GM12878 (cell line): Measurements from ENCODE around the gene TDRD7. TPM values are rescaled to one million over a fixed set of nuclear protein-coding genes. Genes with fewer than 3 reads are reported as not detected.

Source experiments
- BRCA1 ChIP-seq: IDR thresholded peaks from 2 replicates; pipeline ENCODE4 v1.6.1; 2011; ENCODE audit warnings: low read depth, low read length, improper control_type of control experiment
- ESRRA ChIP-seq: IDR thresholded peaks from 2 replicates; pipeline ENCODE4 v1.6.1; 2012; ENCODE audit warnings: mild to moderate bottlenecking, low read length, improper control_type of control experiment
- FOS ChIP-seq: IDR thresholded peaks from 3 replicates; pipeline ENCODE4 v1.6.1; 2011; ENCODE audit warnings: borderline replicate concordance; ENCODE audit not compliant: insufficient read length; ENCODE audit errors: extremely low read depth
- MEF2A ChIP-seq: IDR thresholded peaks from 2 replicates; pipeline ENCODE4 v1.6.1; 2011; ENCODE audit warnings: low read depth, mild to moderate bottlenecking, low read length, moderate library complexity; ENCODE audit not compliant: insufficient read depth
- PAX5 ChIP-seq: IDR thresholded peaks from 2 replicates; pipeline ENCODE4 v1.6.1; 2011; ENCODE audit warnings: low read depth, low read length, borderline replicate concordance
- PML ChIP-seq: IDR thresholded peaks from 2 replicates; pipeline ENCODE4 v1.6.1; 2012; ENCODE audit warnings: low read length, inconsistent platforms
- REST ChIP-seq: IDR thresholded peaks from 2 replicates; pipeline ENCODE4 v1.6.1; 2012; ENCODE audit warnings: mild to moderate bottlenecking, low read depth, low read length
- SRF ChIP-seq, 2 experiments: IDR thresholded peaks; 2 replicates each; pipeline ENCODE4 v1.6.1; 2011; ENCODE audit warnings: low read depth in 2 of 2, low read length in 2 of 2, mild to moderate bottlenecking in 1 of 2, moderate library complexity in 1 of 2
- TCF12 ChIP-seq: IDR thresholded peaks from 2 replicates; pipeline ENCODE4 v1.6.1; 2011; ENCODE audit warnings: low read depth, mild to moderate bottlenecking, low read length
- polyA plus RNA-seq, 11 experiments: library from polyadenylated mRNA; depleted of rRNA in 4 of 11; unstranded in 6 of 11; stranded (reverse) in 5 of 11; fragments of >200 nt; fragmentation: Nextera tagmentation in 4 of 11; fragmentation: Illumina TruSeq in 1 of 11; extraction: Ambion mirVana in 4 of 11; extraction: Trizol in 1 of 11; gene quantifications; 1 replicate in 1 of 11; 2 replicates in 10 of 11; pipeline versions ENCODE4 v1.2.1 to v1.2.3, GENCODE V29; 2011 to 2016; ENCODE audit warnings: inconsistent platforms in 2 of 11, missing spikeins in 2 of 11, low read depth in 1 of 11
- total RNA-seq, 4 experiments: library from RNA; depleted of rRNA in 3 of 4; stranded (reverse); fragments of >200 nt in 3 of 4; fragmentation: Illumina TruSeq in 1 of 4; extraction: Trizol in 1 of 4; gene quantifications; 2 replicates each; pipeline versions ENCODE4 v1.2.1 to v1.2.3, GENCODE V29; 2013 to 2021
- TF ChIP-seq, protein P1 (sequence below): fragments of 450-650 bp; IDR thresholded peaks from 2 replicates; pipeline ENCODE4 v1.6.1; 2017; ENCODE audit warnings: mild to moderate bottlenecking, moderate library complexity

Gene TDRD7
- total and polyA plus RNA-seq, 10 of the 15 experiments (the other 5 are each of a cell fraction or from before 2014, with no cell fraction given): 5.7 to 26.4 (median 16.2) TPM

DNA sequence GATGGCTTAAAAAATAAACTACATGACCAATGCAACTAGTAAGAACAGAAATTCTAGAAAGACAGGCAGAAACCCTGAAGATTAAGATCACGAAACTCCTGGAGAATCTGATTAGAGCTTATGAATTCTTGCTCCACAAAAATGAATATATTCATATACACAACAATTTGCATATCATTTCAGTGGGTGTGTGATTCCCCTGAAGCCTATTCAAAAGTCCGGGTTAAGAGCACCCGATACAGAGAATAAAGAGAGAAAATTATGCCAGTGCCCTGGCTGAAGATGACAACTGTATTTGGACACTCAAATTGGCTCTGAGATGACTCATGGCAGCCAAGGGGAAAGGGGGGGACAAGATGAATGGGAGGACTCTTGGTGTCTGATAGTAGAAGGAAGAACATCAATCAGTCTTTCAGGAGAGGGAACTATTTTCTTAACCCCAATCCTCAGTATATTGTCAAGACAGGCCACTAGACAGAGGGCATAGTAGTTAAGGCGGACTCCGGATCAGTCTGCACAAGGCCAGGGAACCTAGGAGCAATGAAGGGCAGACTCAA lies 95.6 kb downstream of the TDRD7 start (continued):
- TF ChIP-seq, protein P1, sequence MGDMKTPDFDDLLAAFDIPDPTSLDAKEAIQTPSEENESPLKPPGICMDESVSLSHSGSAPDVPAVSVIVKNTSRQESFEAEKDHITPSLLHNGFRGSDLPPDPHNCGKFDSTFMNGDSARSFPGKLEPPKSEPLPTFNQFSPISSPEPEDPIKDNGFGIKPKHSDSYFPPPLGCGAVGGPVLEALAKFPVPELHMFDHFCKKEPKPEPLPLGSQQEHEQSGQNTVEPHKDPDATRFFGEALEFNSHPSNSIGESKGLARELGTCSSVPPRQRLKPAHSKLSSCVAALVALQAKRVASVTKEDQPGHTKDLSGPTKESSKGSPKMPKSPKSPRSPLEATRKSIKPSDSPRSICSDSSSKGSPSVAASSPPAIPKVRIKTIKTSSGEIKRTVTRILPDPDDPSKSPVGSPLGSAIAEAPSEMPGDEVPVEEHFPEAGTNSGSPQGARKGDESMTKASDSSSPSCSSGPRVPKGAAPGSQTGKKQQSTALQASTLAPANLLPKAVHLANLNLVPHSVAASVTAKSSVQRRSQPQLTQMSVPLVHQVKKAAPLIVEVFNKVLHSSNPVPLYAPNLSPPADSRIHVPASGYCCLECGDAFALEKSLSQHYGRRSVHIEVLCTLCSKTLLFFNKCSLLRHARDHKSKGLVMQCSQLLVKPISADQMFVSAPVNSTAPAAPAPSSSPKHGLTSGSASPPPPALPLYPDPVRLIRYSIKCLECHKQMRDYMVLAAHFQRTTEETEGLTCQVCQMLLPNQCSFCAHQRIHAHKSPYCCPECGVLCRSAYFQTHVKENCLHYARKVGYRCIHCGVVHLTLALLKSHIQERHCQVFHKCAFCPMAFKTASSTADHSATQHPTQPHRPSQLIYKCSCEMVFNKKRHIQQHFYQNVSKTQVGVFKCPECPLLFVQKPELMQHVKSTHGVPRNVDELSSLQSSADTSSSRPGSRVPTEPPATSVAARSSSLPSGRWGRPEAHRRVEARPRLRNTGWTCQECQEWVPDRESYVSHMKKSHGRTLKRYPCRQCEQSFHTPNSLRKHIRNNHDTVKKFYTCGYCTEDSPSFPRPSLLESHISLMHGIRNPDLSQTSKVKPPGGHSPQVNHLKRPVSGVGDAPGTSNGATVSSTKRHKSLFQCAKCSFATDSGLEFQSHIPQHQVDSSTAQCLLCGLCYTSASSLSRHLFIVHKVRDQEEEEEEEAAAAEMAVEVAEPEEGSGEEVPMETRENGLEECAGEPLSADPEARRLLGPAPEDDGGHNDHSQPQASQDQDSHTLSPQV: no peak
- TF ChIP-seq FOS (no peak), BRCA1 (no peak), PML (no peak), REST (no peak), PAX5 (no peak), ESRRA (no peak), SRF (IDR thresholded peaks at IDR 0.05; ENCODE audit: low read depth in 2 of 2, low read length in 2 of 2) (no peak), TCF12 (no peak), MEF2A (no peak)
